HG03342 (cell line): ENCODE data around the gene REG1A.

ENCODE experiments used
- ATAC-seq: cut with Tn5 transposase; IDR thresholded peaks from one replicate; pipeline ENCODE4 v1.9.1; 2021; ENCODE audit warnings: mild to moderate bottlenecking, moderate library complexity; ENCODE audit not compliant: unreplicated experiment

Gene REG1A

GRCh38 chr2:79120194-79120713 is at the start of gene REG1A:
REG1A (plus strand) TSS chr2:79120488; CDS start chr2:79120862, 374 bp downstream.
- ATAC-seq = no peak

- ATAC-seq = no peak
Observed at GRCh38 chr2:79071078-79071477, 49.2 kb upstream of the REG1A start.

GRCh38 chr2:79082987-79083386 is 37.3 kb upstream of the REG1A start:
- ATAC-seq = no peak

- ATAC-seq = no peak
Observed at GRCh38 chr2:79083597-79084251, 36.6 kb upstream of the REG1A start.

GRCh38 chr2:79084495-79085135 is 35.7 kb upstream of the REG1A start:
- ATAC-seq = no peak

GRCh38 chr2:79085382-79085781 is 34.9 kb upstream of the REG1A start:
- ATAC-seq = no peak

- no peak for ATAC-seq
Observed at GRCh38 chr2:79086255-79086654, 34.0 kb upstream of the REG1A start.

- ATAC-seq = no peak
Observed at GRCh38 chr2:79087785-79088364, 32.4 kb upstream of the REG1A start, which contains the start of gene REG1B. REG1B (minus strand) TSS chr2:79087993; CDS start chr2:79087612, 381 bp downstream.

- ATAC-seq = no peak
Observed at GRCh38 chr2:79090693-79091092, 29.6 kb upstream of the REG1A start.

- no peak for ATAC-seq
Observed at GRCh38 chr2:79097843-79098242, 22.4 kb upstream of the REG1A start.

- ATAC-seq = no peak
Observed at GRCh38 chr2:79099140-79099686, 21.1 kb upstream of the REG1A start.

- no peak for ATAC-seq
Observed at GRCh38 chr2:79100285-79100684, 20.0 kb upstream of the REG1A start.

GRCh38 chr2:79101024-79101423 is 19.3 kb upstream of the REG1A start:
- no peak for ATAC-seq

GRCh38 chr2:79103214-79103613 is 17.1 kb upstream of the REG1A start:
- no peak for ATAC-seq

GRCh38 chr2:79105259-79105658 is 15.0 kb upstream of the REG1A start:
- no peak for ATAC-seq

- ATAC-seq = no peak
Observed at GRCh38 chr2:79112269-79112668, 8.0 kb upstream of the REG1A start.

GRCh38 chr2:79114797-79115494 is 5.3 kb upstream of the REG1A start:
- ATAC-seq = no peak

GRCh38 chr2:79116997-79117928 is 3.0 kb upstream of the REG1A start:
- no peak for ATAC-seq

- ATAC-seq = no peak
Observed at GRCh38 chr2:79122676-79123075, 2.4 kb downstream of the REG1A start.
